SKM-1 (cell line): ENCODE results near the gene CCL13.

ENCODE experiments used
- DNase-seq: peaks from one replicate; lab custom pipeline; 2025; ENCODE audit not compliant: unreplicated experiment; lab: John Stamatoyannopoulos, UW

CCL13 gene

GRCh38 chr17:34383216-34383615 is 26.9 kb downstream of the CCL13 start:
- no peak for DNase-seq

GRCh38 chr17:34384271-34384670 is 28.0 kb downstream of the CCL13 start:
- no peak for DNase-seq

- DNase-seq = no peak
These were observed 28.7 kb downstream of the CCL13 start for GRCh38 chr17:34384822-34385605.

DNA sequence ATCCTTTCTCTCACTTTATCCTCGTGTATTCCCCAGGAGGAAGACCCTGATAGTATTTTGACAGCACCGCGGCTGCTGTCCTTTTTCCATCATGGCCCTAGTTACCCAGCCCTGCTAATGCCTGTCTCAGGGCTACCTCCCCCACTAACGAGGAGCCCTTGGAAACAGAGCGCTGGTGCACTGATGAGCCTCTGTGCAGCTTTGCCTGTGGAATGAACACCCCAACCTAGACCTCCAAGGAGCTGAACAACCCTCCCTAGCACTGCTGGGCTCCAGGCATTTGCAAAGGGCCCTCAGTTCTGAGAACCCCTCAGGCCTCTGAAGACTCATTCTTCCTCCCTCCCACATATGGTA is 30.0 kb downstream of the CCL13 start:
- DNase-seq = no peak

GRCh38 chr17:34386697-34387550 is 30.6 kb downstream of the CCL13 start:
- DNase-seq = no peak

- no peak for DNase-seq
These were observed 31.3 kb downstream of the CCL13 start for GRCh38 chr17:34387566-34387965.

DNA sequence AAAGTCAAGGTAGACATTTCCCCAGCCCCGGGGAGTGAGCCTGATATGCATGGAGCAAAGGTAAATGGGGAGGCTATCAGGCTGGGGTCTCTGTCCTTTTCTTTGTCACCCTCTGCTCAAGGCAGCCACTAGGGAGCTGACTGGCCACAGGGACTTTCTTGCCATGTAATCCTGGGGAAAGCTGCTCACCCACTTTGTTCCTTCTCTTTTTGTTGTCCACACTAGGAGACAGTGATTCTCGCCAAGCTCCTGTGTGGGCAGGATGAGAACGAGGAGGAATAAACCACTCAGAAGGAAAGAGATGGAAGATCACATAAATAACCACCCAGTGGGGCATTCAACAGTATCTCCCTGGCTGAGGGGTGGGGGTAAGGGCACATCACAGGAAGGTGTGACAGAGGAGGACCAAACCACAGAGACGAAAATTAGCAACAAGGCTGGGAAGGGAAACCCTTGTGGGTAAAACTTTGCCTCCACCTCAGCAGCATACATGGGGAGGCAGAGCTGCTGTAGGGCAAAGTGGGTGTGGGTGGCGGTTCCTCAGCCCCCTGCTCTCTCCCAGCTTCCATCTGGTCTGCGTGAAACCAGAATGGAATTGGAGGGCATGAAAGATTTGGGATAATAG is 33.0 kb downstream of the CCL13 start:
- no peak for DNase-seq

- no peak for DNase-seq
These were observed 34.4 kb downstream of the CCL13 start for GRCh38 chr17:34390649-34391048.

- DNase-seq = no peak
These were observed 35.0 kb downstream of the CCL13 start for GRCh38 chr17:34391241-34391640.

GRCh38 chr17:34393401-34393800 is 37.1 kb downstream of the CCL13 start:
- no peak for DNase-seq

GRCh38 chr17:34397265-34397664 is 41.0 kb downstream of the CCL13 start:
- no peak for DNase-seq

- DNase-seq = no peak
These were observed 42.7 kb downstream of the CCL13 start for GRCh38 chr17:34398990-34399389.

DNA sequence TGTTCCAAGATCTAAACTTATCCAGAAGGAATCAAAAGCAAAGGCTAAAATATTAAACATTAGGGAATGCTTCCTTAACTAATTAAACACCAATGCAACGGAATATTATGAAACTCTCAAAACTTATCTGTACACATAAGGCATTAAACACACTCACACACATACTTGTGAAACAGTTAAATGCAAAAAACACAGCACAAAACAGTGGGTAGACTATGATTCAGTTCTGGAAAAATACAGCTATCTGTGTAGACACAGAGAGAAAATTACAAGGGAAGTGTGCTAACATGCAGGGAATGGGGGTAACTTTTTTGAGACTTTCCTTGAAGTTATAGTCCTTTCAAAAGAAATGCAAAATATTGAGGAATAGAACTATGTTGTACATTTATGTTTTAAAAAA is 43.4 kb downstream of the CCL13 start:
- no peak for DNase-seq

GRCh38 chr17:34400301-34400931 is 44.1 kb downstream of the CCL13 start:
- no peak for DNase-seq

GRCh38 chr17:34401165-34401564 is 44.9 kb downstream of the CCL13 start:
- DNase-seq = no peak

- no peak for DNase-seq
These were observed 46.7 kb downstream of the CCL13 start for GRCh38 chr17:34403006-34403405.

GRCh38 chr17:34406226-34406625 is 49.9 kb downstream of the CCL13 start:
- DNase-seq = no peak
